Measurements from ENCODE around the gene RHBDL3. TPM values are rescaled to one million over a fixed set of nuclear protein-coding genes. Genes with fewer than 3 reads are reported as not detected.
A peak's percentile ranks its signal among the peaks of the same experiment; 100 is the strongest.
"Not testable (repeated sequence)": the region's sequence is repeated elsewhere in the genome, so short reads cannot be mapped to it uniquely, and the experiment has no call there.

Gene RHBDL3
- total RNA-seq, 6 experiments from 2014 or later: 0.04 to 0.09 TPM; not detected in 4

GRCh38 chr17:32348483-32348800 lies 82.8 kb downstream of the RHBDL3 start:
- no peaks in the 10 kb centered on the region for H3K27me3 ChIP-seq
- ATAC-seq: peak in 3 of 4 donors; percentile 7 to 51 (median 49)
- no peak for TF ChIP-seq POLR2A (IDR thresholded peaks at IDR 0.05)
- TF ChIP-seq, protein P1, sequence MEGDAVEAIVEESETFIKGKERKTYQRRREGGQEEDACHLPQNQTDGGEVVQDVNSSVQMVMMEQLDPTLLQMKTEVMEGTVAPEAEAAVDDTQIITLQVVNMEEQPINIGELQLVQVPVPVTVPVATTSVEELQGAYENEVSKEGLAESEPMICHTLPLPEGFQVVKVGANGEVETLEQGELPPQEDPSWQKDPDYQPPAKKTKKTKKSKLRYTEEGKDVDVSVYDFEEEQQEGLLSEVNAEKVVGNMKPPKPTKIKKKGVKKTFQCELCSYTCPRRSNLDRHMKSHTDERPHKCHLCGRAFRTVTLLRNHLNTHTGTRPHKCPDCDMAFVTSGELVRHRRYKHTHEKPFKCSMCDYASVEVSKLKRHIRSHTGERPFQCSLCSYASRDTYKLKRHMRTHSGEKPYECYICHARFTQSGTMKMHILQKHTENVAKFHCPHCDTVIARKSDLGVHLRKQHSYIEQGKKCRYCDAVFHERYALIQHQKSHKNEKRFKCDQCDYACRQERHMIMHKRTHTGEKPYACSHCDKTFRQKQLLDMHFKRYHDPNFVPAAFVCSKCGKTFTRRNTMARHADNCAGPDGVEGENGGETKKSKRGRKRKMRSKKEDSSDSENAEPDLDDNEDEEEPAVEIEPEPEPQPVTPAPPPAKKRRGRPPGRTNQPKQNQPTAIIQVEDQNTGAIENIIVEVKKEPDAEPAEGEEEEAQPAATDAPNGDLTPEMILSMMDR (IDR thresholded peaks at IDR 0.05): no peak
- peak overlapping the region in 1 of 3 donors; percentile 91 for H3K27ac ChIP-seq
- peaks cover 0 to 15% (median 0%) of the 10 kb centered on the region in 4 donors for H3K36me3 ChIP-seq
- peak overlapping the region in 1 of 3 donors; percentile 86 for H3K4me3 ChIP-seq
- DNase-seq: peak in 1 of 3 donors; percentile 55
- H3K4me1 ChIP-seq: peaks cover 0 to 24% (median 0%) of the 10 kb centered on the region in 4 donors
- no peaks in the 10 kb centered on the region for H3K9me3 ChIP-seq
- 95% methylated on average over 2 of the region's 2 CpGs for WGBS (ENCODE audit: insufficient coverage, low coverage, low lambda C conversion rate, missing lambda C conversion rate)
- intact Hi-C loops (cut with DNase I): no loop called here

DNA sequence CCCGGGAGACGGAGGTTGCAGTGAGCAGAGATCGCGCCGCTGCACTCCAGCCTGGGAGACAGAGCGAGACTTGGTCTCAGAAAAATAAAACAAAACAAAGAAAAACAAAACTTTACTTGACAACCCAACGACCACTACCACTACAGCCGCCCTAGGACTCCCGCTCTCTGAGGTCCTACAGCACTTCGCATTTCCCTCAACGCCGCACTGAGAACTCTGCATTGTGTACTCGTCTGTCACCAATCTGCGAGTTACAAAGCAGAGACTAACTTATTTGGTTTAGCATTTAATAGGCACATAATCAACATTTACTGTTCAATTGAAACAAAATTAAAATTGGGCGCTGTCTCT lies 83.8 kb downstream of the RHBDL3 start:
- 18% methylated on average over 15 of the region's 15 CpGs for WGBS (ENCODE audit: insufficient coverage, low coverage, low lambda C conversion rate, missing lambda C conversion rate)
- Histone ChIP-seq H3K9me3 (no peaks in the 10 kb centered on the region), H3K4me3 (peak overlapping the region; percentile 63 to 92 (median 86)), H3K27me3 (no peaks in the 10 kb centered on the region), H3K36me3 (peaks cover 0 to 24% (median 2%) of the 10 kb centered on the region in 4 donors), H3K4me1 (peaks cover 0 to 31% (median 3%) of the 10 kb centered on the region in 4 donors), H3K27ac (peak overlapping the region; percentile 91 to 99 (median 95))
- peak; percentile 33 to 50 (median 42) for ATAC-seq
- TF ChIP-seq POLR2A (IDR thresholded peaks at IDR 0.05): no peak
- TF ChIP-seq, protein P1 (IDR thresholded peaks at IDR 0.05): no peak
- intact Hi-C loops (cut with DNase I): no loop called here
- DNase-seq: no peak

GRCh38 chr17:32349854-32350665 lies 84.4 kb downstream of the RHBDL3 start, which contains the start of gene ZNF207:
Gene ZNF207, plus strand, starts transcription at chr17:32350157. Its CDS starts 129 bp downstream, at chr17:32350286.
- TF ChIP-seq, protein P1 (IDR thresholded peaks at IDR 0.05): no peak
- TF ChIP-seq POLR2A (IDR thresholded peaks at IDR 0.05): peak; percentile 56
- peak within 1 kb of the TSS; percentile 91 to 99 (median 95) for H3K27ac ChIP-seq
- intact Hi-C loops (cut with DNase I): no loop called here
- H3K9me3 ChIP-seq: no peaks in the 10 kb centered on the region
- H3K4me1 ChIP-seq: peaks cover 0 to 36% (median 6%) of the 10 kb centered on the region in 4 donors
- peaks cover 0 to 30% (median 5%) of the 10 kb centered on the region in 4 donors for H3K36me3 ChIP-seq
- ATAC-seq: peak; percentile 96 to 99 (median 97)
- DNase-seq: peak; percentile 94 to 96 (median 96)
- under 1% methylated on average over 37 of the region's 47 CpGs for WGBS (ENCODE audit: insufficient coverage, low coverage, low lambda C conversion rate, missing lambda C conversion rate)
- H3K4me3 ChIP-seq: peak within 1 kb of the TSS; percentile 63 to 92 (median 86)
- H3K27me3 ChIP-seq: no peaks in the 10 kb centered on the region

DNA sequence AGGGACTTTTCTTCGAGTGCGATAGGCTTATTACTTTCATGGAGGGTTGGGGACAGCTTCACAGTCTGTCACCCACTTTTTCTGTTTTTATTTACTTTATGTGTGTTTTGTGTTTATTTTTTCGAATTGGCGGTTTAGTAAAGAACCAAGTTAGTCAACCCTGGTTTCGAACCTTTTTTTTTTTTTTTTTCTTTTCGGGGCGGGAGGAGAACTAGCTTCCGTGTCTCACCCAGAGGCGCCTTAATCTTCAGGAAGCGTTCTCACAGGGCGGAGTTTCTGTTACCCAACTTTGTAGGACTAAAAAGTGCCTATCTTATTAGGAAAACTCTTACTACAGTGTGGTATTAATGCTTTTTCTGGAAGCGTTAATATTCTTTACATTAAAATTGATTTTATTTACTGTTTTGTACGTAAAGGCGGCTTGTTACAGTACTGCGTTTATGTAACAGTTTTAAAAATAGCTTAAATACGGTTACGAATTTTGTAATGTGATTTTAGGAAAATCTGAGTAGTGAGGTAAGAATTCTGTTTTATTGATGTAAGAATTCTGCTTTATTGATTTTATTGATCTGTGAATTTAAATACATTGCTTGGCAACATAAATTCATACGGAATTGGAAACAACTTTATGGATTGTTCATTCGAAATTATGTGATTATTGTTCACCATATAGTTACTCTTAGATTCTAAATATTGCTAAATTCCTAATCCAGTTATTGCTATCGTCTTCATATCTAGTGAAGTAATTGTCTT lies 85.2 kb downstream of the RHBDL3 start:
- peaks cover 0 to 37% (median 6%) of the 10 kb centered on the region in 4 donors for H3K36me3 ChIP-seq
- ATAC-seq: peak; percentile 26 to 38 (median 32)
- peak overlapping the region; percentile 91 to 99 (median 95) for H3K27ac ChIP-seq
- H3K9me3 ChIP-seq: no peaks in the 10 kb centered on the region
- H3K27me3 ChIP-seq: no peaks in the 10 kb centered on the region
- peaks cover 0 to 44% (median 10%) of the 10 kb centered on the region in 4 donors for H3K4me1 ChIP-seq
- intact Hi-C loops (cut with DNase I): no loop called here
- no peak for TF ChIP-seq POLR2A (IDR thresholded peaks at IDR 0.05)
- TF ChIP-seq, protein P1 (IDR thresholded peaks at IDR 0.05): no peak
- H3K4me3 ChIP-seq: peak overlapping the region; percentile 63 to 92 (median 86)
- DNase-seq: no peak
- WGBS (ENCODE audit: insufficient coverage, low coverage, low lambda C conversion rate, missing lambda C conversion rate): under 1% methylated on average over 20 of the region's 20 CpGs

DNA sequence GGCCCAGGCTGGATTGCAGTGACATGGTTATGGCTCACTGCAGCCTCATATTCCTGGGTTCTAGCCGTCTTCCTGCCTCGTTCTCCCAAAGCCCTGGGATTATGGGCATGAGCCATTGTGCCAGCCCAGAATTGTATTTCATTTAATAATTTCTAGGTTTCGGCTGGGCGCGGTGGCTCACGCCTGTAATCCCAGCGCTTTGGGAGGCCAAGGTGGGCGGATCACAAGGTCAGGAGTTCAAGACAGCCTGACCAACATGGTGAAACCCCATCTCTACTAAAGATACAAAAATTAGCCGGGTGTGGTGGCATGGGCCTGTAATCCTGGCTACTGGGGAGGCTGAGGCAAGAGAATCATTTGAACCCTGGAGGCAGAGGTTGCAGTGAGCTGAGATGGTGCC lies 87.1 kb downstream of the RHBDL3 start:
- H3K27me3 ChIP-seq; ATAC-seq; DNase-seq; intact Hi-C loops (cut with DNase I); H3K9me3 ChIP-seq; H3K27ac ChIP-seq: not testable (repeated sequence)
- 95% methylated on average over 9 of the region's 9 CpGs for WGBS (ENCODE audit: insufficient coverage, low coverage, low lambda C conversion rate, missing lambda C conversion rate)
- H3K4me1 ChIP-seq: peaks cover 0 to 53% (median 13%) of the 10 kb centered on the region in 4 donors
- H3K4me3 ChIP-seq: peak overlapping the region in 1 of 3 donors; percentile 86
- H3K36me3 ChIP-seq: peaks cover 0 to 41% (median 6%) of the 10 kb centered on the region in 4 donors

All from right lobe of liver (tissue), 6 donors.